Motor neuron (in vitro differentiated cells): ENCODE measurements around the gene RIMS4. TPM values are rescaled to one million over a fixed set of nuclear protein-coding genes. Genes with fewer than 3 reads are reported as not detected.
A peak's percentile ranks its signal among the peaks of the same experiment; 100 is the strongest.

Experiments used
- ATAC-seq, 8 experiments: fragments of 200-7000 bp; cut with Tn5 transposase; replicated peaks in 6 of 8; 2 replicates each; pipeline ENCODE4 v1.8.0; 2021; ENCODE audit warnings: mild to moderate bottlenecking in 8 of 8, moderate library complexity in 8 of 8
- H3K27ac ChIP-seq, 2 donors: fragments of 250-450 bp; sonication (Bioruptor Pico); 2 replicates each; pipeline ENCODE4 v1.9.0; 2021; ENCODE audit warnings: antibody characterized with exemption in 2 of 2, mild to moderate bottlenecking in 2 of 2, moderate library complexity in 1 of 2
- H3K4me1 ChIP-seq, 2 donors: fragments of 250-450 bp; sonication (Bioruptor Pico); replicated peaks in 1 of 2; 2 replicates each; pipeline ENCODE4 v1.6.1; 2021; ENCODE audit warnings: antibody characterized with exemption in 2 of 2, mild to moderate bottlenecking in 2 of 2, moderate library complexity in 1 of 2
- H3K4me3 ChIP-seq, 5 donors: fragments of 250-450 bp; sonication (Bioruptor Pico); 2 replicates each; pipeline ENCODE4 v1.9.0; 2021; ENCODE audit warnings: antibody characterized with exemption in 5 of 5, mild to moderate bottlenecking in 5 of 5, moderate library complexity in 4 of 5
- WGBS, 10 experiments: fragments of 450-650 bp; shearing (Covaris generic); methylation state at CpG; one replicate each; pipeline ENCODE4 v1.0.0; 2022; 5-methylcytosine and 5-hydroxymethylcytosine counted together
- in situ Hi-C, 9 experiments: fragments of 400-800 bp; cut with MboI; loops; one replicate each; pipeline ENCODE4 v1.15.0; 2021; ENCODE audit warnings: low sequenced_read_pairs in 9 of 9, low pct_unique_long_range_greater_than_20kb in 2 of 9; ENCODE audit not compliant: unreplicated experiment in 9 of 9
- total RNA-seq, 8 experiments: library from RNA; unstranded; fragments of 300-600 nt; gene quantifications; 2 replicates each; pipeline versions ENCODE4 v1.2.3 to v1.2.4, GENCODE V29; 2022

The RIMS4 gene
- total RNA-seq, 8 experiments from 2014 or later: 0.71 to 27.1 (median 16.0) TPM

DNA sequence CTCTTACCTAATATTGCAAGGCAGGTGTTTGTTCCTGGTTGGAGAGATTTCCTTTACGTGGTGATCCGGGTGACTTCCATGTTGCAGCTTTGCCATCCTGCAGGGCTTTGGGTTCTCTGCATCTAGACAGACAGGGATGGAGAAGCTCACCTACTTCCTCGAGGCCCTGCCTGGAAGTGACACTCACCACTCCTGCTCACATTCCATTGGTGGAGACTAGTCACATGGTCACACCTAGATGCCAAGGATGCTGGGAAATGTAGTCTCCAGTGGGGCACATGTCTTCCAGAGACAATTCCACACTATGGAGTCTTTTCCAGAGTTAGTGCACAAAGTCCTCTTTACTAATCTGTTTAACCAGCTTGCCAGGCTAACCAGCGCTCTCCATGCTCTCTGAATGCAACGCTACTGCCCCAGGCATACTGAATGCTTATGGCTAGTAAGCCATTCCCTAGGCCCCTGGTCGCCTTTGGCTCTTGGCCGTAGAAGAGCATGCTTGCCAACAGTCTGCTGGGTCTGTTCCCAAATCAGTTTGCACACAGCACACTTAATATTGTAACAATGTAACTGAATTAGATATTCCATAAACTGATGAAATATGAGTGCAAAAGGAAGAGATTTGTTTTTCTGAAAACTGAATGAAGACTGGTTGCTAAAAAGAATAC lies 71.4 kb downstream of the RIMS4 start:
- peak overlapping the region in 4 of 5 donors; percentile 6 to 16 (median 12) for H3K4me3 ChIP-seq
- ATAC-seq: peak; percentile 35 to 95 (median 90)
- in situ Hi-C loops: loop anchor here in 3 of 9 experiments (10.0 to 25.0 kb wide), 2 partner anchors 54 to 123 kb away; no protein-coding TSS in a partner anchor
- 28 to 96% (median 85%) methylated on average over 2 to 6 of the region's 7 CpGs; no CpG with 5 or more reads in 1 of the 10 experiments for WGBS, 10 experiments
- H3K27ac ChIP-seq: no peak overlapping the region
- H3K4me1 ChIP-seq: peaks cover 0 to 3% of the 10 kb centered on the region in 2 donors

DNA sequence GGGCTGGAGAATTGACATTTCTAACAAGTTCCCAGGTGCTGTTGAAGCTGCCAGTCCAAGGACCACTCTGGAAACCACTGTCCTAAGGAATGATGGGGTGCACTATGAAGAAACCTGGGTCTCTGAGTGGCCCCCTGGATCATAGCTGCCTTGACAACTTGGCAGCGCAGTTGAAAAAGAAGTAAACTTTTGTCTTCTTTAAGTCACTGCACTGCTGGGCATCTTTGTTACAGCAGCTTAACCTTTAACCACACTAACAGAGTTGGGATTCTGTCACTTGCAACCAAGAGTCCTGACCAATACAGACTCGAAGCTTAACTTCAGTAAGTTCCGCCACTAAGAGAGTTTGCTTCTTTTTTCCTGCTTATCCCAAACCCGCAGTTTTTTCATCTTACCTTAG lies 73.2 kb downstream of the RIMS4 start:
- 75 to 100% (median 94%) methylated on average over 1 to 4 of the region's 4 CpGs; no CpG with 5 or more reads in 2 of the 10 experiments for WGBS, 10 experiments
- in situ Hi-C loops: loop anchor here in 3 of 9 experiments (10.0 to 25.0 kb wide), 2 partner anchors 52 to 125 kb away; no protein-coding TSS in a partner anchor

DNA sequence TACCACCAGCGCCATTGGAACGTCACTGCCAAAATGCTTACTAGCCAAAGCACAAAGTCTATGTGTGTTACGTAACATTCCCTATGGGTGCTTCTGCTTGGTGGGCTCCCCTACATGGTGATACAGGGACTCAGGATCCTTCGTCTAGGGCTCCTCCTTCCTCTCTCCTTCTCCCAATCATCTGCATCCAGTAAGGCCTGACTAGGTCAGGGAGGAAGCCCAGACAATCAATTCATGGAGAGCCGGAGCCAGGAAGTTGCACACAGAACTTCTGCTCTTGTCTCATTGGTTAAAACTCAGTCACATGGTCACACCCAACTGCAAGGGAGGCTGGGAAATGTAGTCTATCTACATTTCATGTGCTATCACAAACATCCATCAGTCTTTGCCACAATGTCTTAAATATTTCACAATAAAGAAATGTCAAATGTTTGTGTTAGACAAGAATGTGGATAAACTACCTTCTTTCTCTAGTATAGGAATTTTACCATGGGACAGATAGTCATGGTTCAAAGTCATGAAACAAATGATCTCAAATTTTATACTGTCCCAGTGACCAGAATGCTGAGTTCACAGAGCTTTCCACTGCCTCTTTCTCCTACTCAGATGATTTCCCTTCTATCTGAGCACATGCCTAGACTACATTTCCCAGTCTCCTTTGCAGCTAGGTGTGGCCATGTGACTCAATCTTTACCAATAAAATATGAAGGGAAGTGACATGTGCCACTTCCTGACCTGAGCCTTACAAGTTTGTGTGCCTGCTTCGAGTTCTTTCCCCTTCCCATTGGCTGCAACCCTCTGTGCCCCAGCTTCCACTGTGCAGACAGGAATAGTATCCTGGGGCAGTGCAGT lies 74.0 kb downstream of the RIMS4 start:
- no peak overlapping the region for H3K27ac ChIP-seq
- in situ Hi-C loops: loop anchor here in 3 of 9 experiments (10.0 to 25.0 kb wide), 2 partner anchors 52 to 126 kb away; no protein-coding TSS in a partner anchor
- 20 to 100% (median 62%) methylated on average over 1 to 6 of the region's 6 CpGs; no CpG with 5 or more reads in 1 of the 10 experiments for WGBS, 10 experiments
- no peak overlapping the region for H3K4me3 ChIP-seq
- ATAC-seq: peak; percentile 78 to 93 (median 86)
- H3K4me1 ChIP-seq: peaks cover 3 to 5% of the 10 kb centered on the region in 2 donors

More for the DNA sequence above, 73.2 kb downstream of the RIMS4 start:
- H3K27ac ChIP-seq: no peak overlapping the region
- ATAC-seq: no peak
- no peak overlapping the region for H3K4me3 ChIP-seq
- H3K4me1 ChIP-seq: peaks cover 3 to 5% of the 10 kb centered on the region in 2 donors

DNA sequence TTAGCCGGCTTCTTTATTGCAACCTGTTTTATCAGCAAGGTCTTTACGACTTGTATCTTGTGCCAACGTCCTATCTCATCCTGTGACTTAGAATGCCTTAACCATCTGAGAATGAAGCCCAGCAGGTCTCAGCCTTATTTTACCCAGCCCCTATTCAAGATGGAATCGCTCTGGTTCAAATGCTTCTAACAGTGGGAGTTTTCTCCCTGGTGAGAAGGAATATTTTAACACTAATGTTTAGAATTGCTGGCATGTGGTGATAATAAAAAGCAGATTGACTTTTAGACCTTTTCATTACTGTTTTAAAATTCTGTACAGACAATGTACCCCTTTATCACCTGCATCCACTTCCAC lies 74.6 kb downstream of the RIMS4 start:
- Histone ChIP-seq H3K27ac (no peak overlapping the region), H3K4me1 (peaks cover 3 to 5% of the 10 kb centered on the region in 2 donors), H3K4me3 (no peak overlapping the region)
- in situ Hi-C loops: loop anchor here in 3 of 9 experiments (10.0 to 25.0 kb wide), 2 partner anchors 51 to 127 kb away; no protein-coding TSS in a partner anchor
- 40 to 100% (median 85%) methylated on average over 1 to 4 of the region's 4 CpGs for WGBS, 10 experiments
- ATAC-seq: no peak

DNA sequence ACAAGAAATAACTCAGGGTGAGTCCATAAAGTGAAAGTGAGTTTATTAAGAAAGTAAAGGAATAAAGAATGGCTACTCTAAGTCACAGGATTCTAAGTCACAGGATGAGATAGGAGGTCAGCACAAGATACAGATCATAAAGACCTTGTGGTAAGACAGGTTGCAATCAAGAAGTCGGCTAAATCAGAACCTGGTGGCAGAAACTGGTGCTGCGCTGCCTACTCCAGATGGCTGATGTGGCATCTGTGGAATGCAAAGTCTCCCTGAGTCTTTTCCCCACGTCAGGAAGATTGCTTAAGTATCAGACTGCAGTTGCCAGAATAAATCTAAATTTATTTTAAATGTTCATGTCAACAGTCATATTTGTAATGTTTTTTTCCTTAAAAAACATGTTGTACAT lies 75.4 kb downstream of the RIMS4 start:
- in situ Hi-C loops: loop anchor here in 3 of 9 experiments (10.0 to 25.0 kb wide), 2 partner anchors 50 to 127 kb away; no protein-coding TSS in a partner anchor
- Histone ChIP-seq H3K27ac (no peak overlapping the region), H3K4me1 (peaks cover 3 to 5% of the 10 kb centered on the region in 2 donors), H3K4me3 (no peak overlapping the region)
- WGBS, 10 experiments: 0 to 89% (median 83%) methylated on average over 1 to 3 of the region's 3 CpGs; no CpG with 5 or more reads in 3 of the 10 experiments
- no peak for ATAC-seq

DNA sequence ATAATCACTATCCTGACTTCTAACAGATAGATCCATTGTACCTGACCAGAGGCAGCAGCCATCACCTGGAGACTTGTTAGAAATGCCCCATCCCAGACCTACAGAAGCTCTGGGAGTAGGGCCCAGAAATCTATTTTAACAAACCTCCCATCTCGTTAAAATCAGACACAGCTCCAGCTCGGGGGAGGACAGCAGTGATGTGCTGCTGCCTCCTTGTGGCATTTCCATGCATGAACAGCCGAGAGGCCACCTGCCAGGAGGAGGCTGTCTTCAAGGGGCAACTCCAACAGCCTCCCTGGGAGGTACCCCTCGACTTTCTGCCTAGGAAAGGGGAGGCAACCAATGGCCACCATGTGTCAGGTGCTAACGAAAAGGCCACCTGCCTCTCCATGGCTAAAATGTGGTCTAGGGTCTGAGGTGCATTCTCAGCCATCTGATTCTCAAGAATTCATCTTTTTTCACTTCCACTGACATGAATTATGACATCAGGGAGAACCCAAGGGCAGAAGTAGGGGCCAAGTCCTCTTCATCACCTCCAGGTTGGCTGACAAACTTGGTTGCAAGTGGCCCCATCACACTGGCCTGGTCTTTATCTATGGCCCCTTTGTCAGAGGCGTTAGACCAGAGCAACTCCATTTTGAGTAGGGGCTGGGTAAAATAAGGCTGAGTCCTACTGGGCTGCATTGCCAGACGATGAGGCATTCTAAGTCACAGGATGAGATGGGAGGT lies 76.8 kb downstream of the RIMS4 start:
- ATAC-seq: peak; percentile 27 to 62 (median 34)
- H3K27ac ChIP-seq: no peak overlapping the region
- in situ Hi-C loops: loop anchor here in 3 of 9 experiments (10.0 to 25.0 kb wide), 2 partner anchors 49 to 129 kb away; no protein-coding TSS in a partner anchor
- H3K4me3 ChIP-seq: no peak overlapping the region
- H3K4me1 ChIP-seq: peaks cover 5 to 11% of the 10 kb centered on the region in 2 donors
- 0 to 83% (median 19%) methylated on average over 1 to 6 of the region's 7 CpGs; no CpG with 5 or more reads in 4 of the 10 experiments for WGBS, 10 experiments

DNA sequence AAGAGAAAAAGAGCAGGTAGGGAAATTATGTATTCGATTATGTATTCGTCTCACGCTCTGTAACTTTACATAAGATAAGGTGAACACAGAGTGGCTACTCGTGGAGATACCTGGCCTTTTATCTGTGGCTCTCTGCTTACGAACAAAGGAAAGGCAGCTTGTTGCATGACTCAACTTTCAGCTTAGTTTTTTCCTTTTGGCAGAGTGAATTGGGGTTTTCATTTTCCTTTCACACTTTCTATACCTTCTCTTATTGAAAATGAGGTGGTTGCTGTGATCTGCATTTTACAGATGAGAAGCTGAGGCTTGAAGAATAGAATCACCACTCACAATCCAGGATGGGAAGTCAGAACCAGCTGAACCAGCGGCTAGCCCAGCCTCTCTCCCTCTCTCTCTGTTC lies 78.0 kb downstream of the RIMS4 start:
- no peak for ATAC-seq
- in situ Hi-C loops: loop anchor here in 3 of 9 experiments (10.0 to 25.0 kb wide), 2 partner anchors 48 to 130 kb away; no protein-coding TSS in a partner anchor
- H3K4me1 ChIP-seq: peaks cover 4 to 12% of the 10 kb centered on the region in 2 donors
- no peak overlapping the region for H3K4me3 ChIP-seq
- H3K27ac ChIP-seq: no peak overlapping the region
- WGBS, 10 experiments: 50 to 78% (median 66%) methylated on average over 1 to 6 of the region's 6 CpGs; no CpG with 5 or more reads in 1 of the 10 experiments

DNA sequence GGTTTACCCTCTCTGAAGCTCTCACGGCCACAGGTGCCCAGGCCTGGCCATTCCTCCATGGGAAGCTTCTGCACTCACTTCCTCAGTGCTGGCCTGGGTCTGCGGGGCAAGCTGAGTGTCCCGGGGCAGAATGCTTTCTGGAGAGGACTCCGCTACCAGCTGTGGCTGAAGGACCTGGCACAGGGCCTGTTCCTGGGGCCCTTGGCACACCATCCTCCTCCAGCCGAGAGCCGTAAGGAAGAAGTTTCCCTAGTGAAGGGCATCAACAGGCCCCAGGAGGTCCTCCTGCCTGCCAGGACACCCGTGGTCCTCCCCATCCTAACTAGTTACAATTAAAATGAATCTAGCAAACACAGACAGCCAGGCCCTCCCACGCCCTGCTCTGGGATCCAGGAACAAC lies 78.7 kb downstream of the RIMS4 start:
- no peak overlapping the region for H3K27ac ChIP-seq
- in situ Hi-C loops: loop anchor here in 3 of 9 experiments (10.0 to 25.0 kb wide), 2 partner anchors 47 to 131 kb away; no protein-coding TSS in a partner anchor
- no peak overlapping the region for H3K4me3 ChIP-seq
- WGBS, 10 experiments: 0 to 94% (median 87%) methylated on average over 1 to 5 of the region's 8 CpGs; no CpG with 5 or more reads in 4 of the 10 experiments
- no peak for ATAC-seq
- peaks cover 4 to 12% of the 10 kb centered on the region in 2 donors for H3K4me1 ChIP-seq

DNA sequence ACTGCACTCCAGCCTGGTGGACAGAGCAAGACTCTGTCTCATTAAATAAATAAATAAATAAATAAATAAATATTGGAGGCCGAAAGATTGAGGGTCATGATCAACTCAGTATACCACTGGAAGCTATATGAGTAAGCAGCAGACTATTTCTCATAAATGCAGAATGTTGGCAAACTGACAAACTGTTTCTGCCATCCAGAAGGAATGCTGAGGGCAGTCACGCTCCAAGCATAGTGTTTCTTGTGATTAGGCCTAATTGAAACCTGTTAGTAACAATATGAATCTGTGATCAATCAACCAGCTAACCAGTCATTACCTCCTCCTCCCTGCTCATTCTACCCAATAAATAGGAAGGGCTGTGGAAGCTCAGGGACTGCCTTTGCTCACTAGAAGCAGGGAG lies 79.9 kb downstream of the RIMS4 start:
- Histone ChIP-seq H3K27ac (no peak overlapping the region), H3K4me1 (peaks cover 4 to 12% of the 10 kb centered on the region in 2 donors), H3K4me3 (no peak overlapping the region)
- 20 to 68% (median 43%) methylated on average over 1 to 2 of the region's 2 CpGs; no CpG with 5 or more reads in 4 of the 10 experiments for WGBS, 10 experiments
- in situ Hi-C loops: loop anchor here in 3 of 9 experiments (10.0 to 25.0 kb wide), 2 partner anchors 46 to 132 kb away; no protein-coding TSS in a partner anchor
- ATAC-seq: no peak

DNA sequence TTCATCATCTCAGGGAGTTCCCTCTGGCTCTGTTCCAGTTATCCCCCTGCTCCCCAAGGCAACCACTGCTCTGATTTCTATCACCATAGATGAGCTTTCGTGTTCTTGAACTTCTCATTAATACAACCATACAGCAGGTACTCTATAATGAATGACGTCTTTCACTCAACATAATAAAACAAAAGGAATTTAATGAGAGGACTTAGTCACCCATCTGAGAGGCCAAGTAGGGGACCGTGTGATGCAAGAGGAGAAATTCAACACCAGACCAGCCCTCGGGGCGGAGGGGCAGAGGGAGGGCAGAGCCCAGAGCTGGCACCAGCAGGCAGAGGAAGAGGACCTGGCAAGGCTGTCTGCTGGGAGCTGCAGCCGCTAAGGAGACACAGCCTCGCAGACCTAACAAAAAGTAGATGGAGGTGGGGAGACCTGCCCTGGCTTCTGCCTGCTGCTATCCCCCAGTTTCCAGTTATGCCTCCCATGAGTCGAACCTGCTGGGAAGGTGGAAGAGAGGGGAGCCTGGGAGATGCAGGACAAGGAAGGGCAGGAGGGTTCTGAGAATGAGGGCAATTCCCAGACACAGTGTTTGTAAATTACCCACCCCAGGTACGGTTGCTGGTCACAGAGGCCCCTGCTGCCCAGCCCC lies 81.4 kb downstream of the RIMS4 start:
- no peak overlapping the region for H3K4me3 ChIP-seq
- in situ Hi-C loops: loop anchor here in 1 of 9 experiments (25.0 kb wide), 1 partner anchor 133 kb away; no protein-coding TSS in a partner anchor
- 0 to 44% (median 12%) methylated on average over 2 to 7 of the region's 9 CpGs; no CpG with 5 or more reads in 2 of the 10 experiments for WGBS, 10 experiments
- ATAC-seq: peak; percentile 63 to 94 (median 90)
- no peak overlapping the region for H3K27ac ChIP-seq
- peaks cover 4 to 12% of the 10 kb centered on the region in 2 donors for H3K4me1 ChIP-seq

DNA sequence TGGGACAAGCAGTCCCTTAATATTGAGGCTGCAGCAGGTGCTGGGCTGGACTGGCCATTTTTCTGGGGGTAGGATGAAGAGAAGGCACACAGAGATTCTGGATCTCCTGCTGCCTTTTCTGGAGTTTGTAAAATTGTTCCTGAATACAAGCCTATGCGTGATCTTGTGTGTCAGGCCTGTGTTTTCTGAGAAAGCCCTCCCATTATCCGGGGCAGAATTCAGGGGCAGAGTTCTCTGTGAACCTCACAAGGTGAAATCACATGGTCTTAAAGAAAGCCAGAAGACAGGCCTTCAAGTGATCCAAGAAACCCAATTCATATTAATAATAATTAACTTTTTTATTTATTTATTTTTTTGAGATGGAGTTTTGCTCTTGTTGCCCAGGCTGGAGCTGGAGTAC lies 82.7 kb downstream of the RIMS4 start:
- H3K4me1 ChIP-seq: peaks cover 4 to 7% of the 10 kb centered on the region in 2 donors
- no peak overlapping the region for H3K4me3 ChIP-seq
- WGBS, 10 experiments: 42 to 100% (median 92%) methylated on average over 1 to 2 of the region's 2 CpGs; no CpG with 5 or more reads in 5 of the 10 experiments
- ATAC-seq: no peak
- H3K27ac ChIP-seq: no peak overlapping the region
- in situ Hi-C loops: loop anchor here in 1 of 9 experiments (25.0 kb wide), 1 partner anchor 135 kb away; no protein-coding TSS in a partner anchor
